ENCODE measurements around the gene THEMIS. TPM values are rescaled to one million over a fixed set of nuclear protein-coding genes. Genes with fewer than 3 reads are reported as not detected.

The THEMIS gene
- polyA plus RNA-seq, 1 donor (not counting 4 experiments of a cell fraction or from before 2014, with no cell fraction given) = not detected

GRCh38 chr6:127937102-127937501 is 36.2 kb upstream of the THEMIS start:
- TF ChIP-seq EZH2 (IDR thresholded peaks at IDR 0.05; ENCODE audit: low read length) (no peak), CTCF (optimal IDR thresholded peaks at IDR 0.05 in 1 of 3, IDR thresholded peaks at IDR 0.05 in 1 of 3, conservative IDR thresholded peaks at IDR 0.05 in 1 of 3; ENCODE audit: extremely low read depth in 1 of 3, insufficient read depth in 2 of 3, low read length in 3 of 3) (no peak)
- Histone ChIP-seq H4K20me1 (ENCODE audit: control insufficient read depth, extremely low read depth, insufficient read depth, low read length) (no peaks in the 10 kb centered on the region), H3K79me2 (ENCODE audit: control insufficient read depth, insufficient read depth, low read length) (no peaks in the 10 kb centered on the region), H3K4me2 (ENCODE audit: control insufficient read depth, extremely low read depth, insufficient read depth, low read depth, low read length) (no peak overlapping the region), H3K36me3 (ENCODE audit: control insufficient read depth in 2 of 2, extremely low read depth in 1 of 2, insufficient read depth in 2 of 2, low read length in 2 of 2) (no peaks in the 10 kb centered on the region), H3K4me1 (ENCODE audit: control insufficient read depth, extremely low read depth, insufficient read depth, low read length) (peaks cover 13% of the 10 kb centered on the region), H2AFZ (ENCODE audit: control insufficient read depth, low read length) (no peak overlapping the region), H3K9me1 (ENCODE audit: control insufficient read depth, extremely low read depth, insufficient read depth, low read length) (no peaks in the 10 kb centered on the region), H3K9ac (ENCODE audit: control insufficient read depth, extremely low read depth, insufficient read depth, low read length) (no peak overlapping the region), H3K27me3 (ENCODE audit: control insufficient read depth, extremely low read depth, insufficient read depth, low read length) (no peaks in the 10 kb centered on the region), H3K9me3 (ENCODE audit: control insufficient read depth, low read depth, low read length) (no peaks in the 10 kb centered on the region), H3K27ac (ENCODE audit: control insufficient read depth, insufficient read depth, low read length) (no peak overlapping the region), H3K4me3 (ENCODE audit: control insufficient read depth in 2 of 3, extremely low read depth in 1 of 3, insufficient read depth in 2 of 3, low read depth in 1 of 3, low read length in 3 of 3) (no peak overlapping the region)
- no peak for DNase-seq (ENCODE audit: low read depth, low spot score)
- FAIRE-seq = no peak
- dilution Hi-C loops (cut with MboI; ENCODE audit: extremely low pct_ligation_motif_present, low sequenced_read_pairs) = loop anchor here (5.0 kb wide), 1 partner anchor 35 kb away; the partner anchor contains the start of gene THEMIS

GRCh38 chr6:127934956-127935355 is 34.1 kb upstream of the THEMIS start:
- TF ChIP-seq EZH2 (IDR thresholded peaks at IDR 0.05; ENCODE audit: low read length) = no peak
- TF ChIP-seq CTCF (optimal IDR thresholded peaks at IDR 0.05 in 1 of 3, IDR thresholded peaks at IDR 0.05 in 1 of 3, conservative IDR thresholded peaks at IDR 0.05 in 1 of 3; ENCODE audit: extremely low read depth in 1 of 3, insufficient read depth in 2 of 3, low read length in 3 of 3) = no peak
- H3K4me2 ChIP-seq (ENCODE audit: control insufficient read depth, extremely low read depth, insufficient read depth, low read depth, low read length) = no peak overlapping the region

More at GRCh38 chr6:127934956-127935355, 34.1 kb upstream of the THEMIS start:
- H3K9ac ChIP-seq (ENCODE audit: control insufficient read depth, extremely low read depth, insufficient read depth, low read length) = no peak overlapping the region
- H3K9me1 ChIP-seq (ENCODE audit: control insufficient read depth, extremely low read depth, insufficient read depth, low read length) = no peaks in the 10 kb centered on the region
- no peak for FAIRE-seq
- no peaks in the 10 kb centered on the region for H3K36me3 ChIP-seq (ENCODE audit: control insufficient read depth in 2 of 2, extremely low read depth in 1 of 2, insufficient read depth in 2 of 2, low read length in 2 of 2)
- no peak overlapping the region for H2AFZ ChIP-seq (ENCODE audit: control insufficient read depth, low read length)
- H4K20me1 ChIP-seq (ENCODE audit: control insufficient read depth, extremely low read depth, insufficient read depth, low read length) = no peaks in the 10 kb centered on the region
- no peaks in the 10 kb centered on the region for H3K79me2 ChIP-seq (ENCODE audit: control insufficient read depth, insufficient read depth, low read length)
- H3K4me1 ChIP-seq (ENCODE audit: control insufficient read depth, extremely low read depth, insufficient read depth, low read length) = peaks cover 12% of the 10 kb centered on the region
- no peaks in the 10 kb centered on the region for H3K9me3 ChIP-seq (ENCODE audit: control insufficient read depth, low read depth, low read length)
- no peak overlapping the region for H3K4me3 ChIP-seq (ENCODE audit: control insufficient read depth in 2 of 3, extremely low read depth in 1 of 3, insufficient read depth in 2 of 3, low read depth in 1 of 3, low read length in 3 of 3)
- dilution Hi-C loops (cut with MboI; ENCODE audit: extremely low pct_ligation_motif_present, low sequenced_read_pairs) = loop anchor here (5.0 kb wide), 1 partner anchor 33 kb away; the partner anchor contains the start of gene THEMIS
- no peaks in the 10 kb centered on the region for H3K27me3 ChIP-seq (ENCODE audit: control insufficient read depth, extremely low read depth, insufficient read depth, low read length)
- DNase-seq (ENCODE audit: low read depth, low spot score) = no peak
- no peak overlapping the region for H3K27ac ChIP-seq (ENCODE audit: control insufficient read depth, insufficient read depth, low read length)
